Astrocyte (in vitro differentiated cells and primary cell): Measurements from ENCODE around the gene PCYT2.

Experiments used
- EZH2 ChIP-seq: IDR thresholded peaks from 2 replicates; pipeline ENCODE4 v1.6.1; 2012; ENCODE audit warnings: mild to moderate bottlenecking, low read length, inconsistent platforms; ENCODE audit not compliant: insufficient read depth
- TF ChIP-seq, protein P1 (sequence below): IDR thresholded peaks from 2 replicates; pipeline ENCODE4 v1.5.1; 2011; ENCODE audit warnings: low read depth, mild to moderate bottlenecking, inconsistent platforms, low read length, moderate library complexity; ENCODE audit not compliant: insufficient read depth

DNA sequence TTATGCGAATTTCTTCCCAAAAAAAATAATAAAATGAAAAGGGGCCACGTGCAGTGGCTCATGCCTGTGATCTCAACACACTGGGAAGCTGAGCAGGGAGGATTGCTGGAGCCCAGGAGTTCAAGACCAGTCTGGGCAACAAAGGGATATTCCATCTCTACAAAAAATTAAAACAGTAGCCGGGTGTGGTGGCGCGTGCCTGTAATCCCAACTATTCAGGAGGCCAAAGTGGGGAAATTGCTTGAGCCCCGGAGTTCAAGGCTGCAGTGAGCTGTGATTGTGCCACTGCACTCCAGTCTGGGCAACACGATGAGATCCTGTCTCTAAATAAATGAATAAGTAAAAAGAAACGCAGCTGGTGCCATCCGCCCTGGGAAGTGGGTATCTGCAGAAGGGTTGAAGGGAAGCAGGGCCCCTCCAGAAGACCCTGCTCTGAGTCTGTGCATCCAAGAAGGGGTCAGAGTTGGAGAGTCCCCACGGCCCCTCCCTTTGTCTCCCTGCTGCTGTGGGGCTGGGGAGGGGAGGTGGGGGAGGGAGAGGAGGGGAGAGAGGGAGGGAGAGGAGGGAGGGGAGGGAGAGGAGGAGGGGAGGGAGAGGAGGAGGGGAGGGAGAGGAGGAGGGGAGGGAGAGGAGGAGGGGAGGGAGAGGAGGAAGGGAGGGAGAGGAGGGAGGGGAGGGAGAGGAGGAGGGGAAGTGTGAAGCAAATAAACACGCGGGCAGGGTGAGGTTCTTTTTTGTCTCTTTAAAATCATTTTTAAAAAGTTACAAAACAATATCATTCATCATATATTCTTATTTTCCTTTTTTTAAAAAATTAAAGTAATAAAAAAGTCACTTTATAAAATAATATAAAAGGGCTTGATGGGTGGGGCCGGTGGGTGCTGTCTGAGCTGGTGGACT, 40.8 kb upstream of the PCYT2 start:
- TF ChIP-seq, protein P1, sequence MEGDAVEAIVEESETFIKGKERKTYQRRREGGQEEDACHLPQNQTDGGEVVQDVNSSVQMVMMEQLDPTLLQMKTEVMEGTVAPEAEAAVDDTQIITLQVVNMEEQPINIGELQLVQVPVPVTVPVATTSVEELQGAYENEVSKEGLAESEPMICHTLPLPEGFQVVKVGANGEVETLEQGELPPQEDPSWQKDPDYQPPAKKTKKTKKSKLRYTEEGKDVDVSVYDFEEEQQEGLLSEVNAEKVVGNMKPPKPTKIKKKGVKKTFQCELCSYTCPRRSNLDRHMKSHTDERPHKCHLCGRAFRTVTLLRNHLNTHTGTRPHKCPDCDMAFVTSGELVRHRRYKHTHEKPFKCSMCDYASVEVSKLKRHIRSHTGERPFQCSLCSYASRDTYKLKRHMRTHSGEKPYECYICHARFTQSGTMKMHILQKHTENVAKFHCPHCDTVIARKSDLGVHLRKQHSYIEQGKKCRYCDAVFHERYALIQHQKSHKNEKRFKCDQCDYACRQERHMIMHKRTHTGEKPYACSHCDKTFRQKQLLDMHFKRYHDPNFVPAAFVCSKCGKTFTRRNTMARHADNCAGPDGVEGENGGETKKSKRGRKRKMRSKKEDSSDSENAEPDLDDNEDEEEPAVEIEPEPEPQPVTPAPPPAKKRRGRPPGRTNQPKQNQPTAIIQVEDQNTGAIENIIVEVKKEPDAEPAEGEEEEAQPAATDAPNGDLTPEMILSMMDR = no peak
- TF ChIP-seq EZH2 = no peak
